Measurements from ENCODE around the gene PRKCZ. TPM values are rescaled to one million over a fixed set of nuclear protein-coding genes. Genes with fewer than 3 reads are reported as not detected.

The PRKCZ gene
- total and polyA plus RNA-seq, 11 donors: 12.5 to 20.7 (median 16.5) TPM

GRCh38 chr1:2130156-2130555 is 79.9 kb downstream of the PRKCZ start:
- no peaks in the 10 kb centered on the region for H3K27me3 ChIP-seq

GRCh38 chr1:2130871-2131289 is 80.7 kb downstream of the PRKCZ start:
- no peaks in the 10 kb centered on the region for H3K36me3 ChIP-seq
- peak in 3 of 5 donors; percentile 14 to 58 (median 23) for DNase-seq
- peaks cover 2 to 45% (median 26%) of the 10 kb centered on the region in 12 donors for H3K4me1 ChIP-seq
- intact Hi-C loops (cut with DNase I): loop anchor here in 4 of 10 donors (5.0 kb wide), 3 partner anchors 41 to 261 kb away; partner anchors contain the start of genes MORN1 (in 1 of the 4) and RER1 (in 1 of the 4)
- no peaks in the 10 kb centered on the region for H3K9me3 ChIP-seq
- 92 to 94% (median 94%) methylated on average over 14 to 15 of the region's 15 CpGs for WGBS, 4 donors
- no peak overlapping the region for H3K27ac ChIP-seq
- no peak overlapping the region for H3K4me3 ChIP-seq
- no peak for ATAC-seq
- TF ChIP-seq CTCF (IDR thresholded peaks at IDR 0.05): no peak
- no peak for TF ChIP-seq POLR2A (IDR thresholded peaks at IDR 0.05)
- no peaks in the 10 kb centered on the region for H3K27me3 ChIP-seq

More at GRCh38 chr1:2130156-2130555, 79.9 kb downstream of the PRKCZ start:
- Histone ChIP-seq H3K36me3 (no peaks in the 10 kb centered on the region), H3K4me1 (peaks cover 2 to 39% (median 21%) of the 10 kb centered on the region in 12 donors), H3K9me3 (no peaks in the 10 kb centered on the region), H3K27ac (no peak overlapping the region), H3K4me3 (no peak overlapping the region)
- ATAC-seq: no peak
- TF ChIP-seq POLR2A (IDR thresholded peaks at IDR 0.05) (no peak), CTCF (IDR thresholded peaks at IDR 0.05) (no peak)
- DNase-seq: peak in 1 of 5 donors; percentile 33
- intact Hi-C loops (cut with DNase I): loop anchor here in 4 of 10 donors (5.0 kb wide), 3 partner anchors 42 to 262 kb away; partner anchors contain the start of genes MORN1 (in 1 of the 4) and RER1 (in 1 of the 4)
- WGBS, 4 donors: 95 to 96% (median 95%) methylated on average over 6 to 10 of the region's 10 CpGs

GRCh38 chr1:2132222-2133038 is 82.2 kb downstream of the PRKCZ start:
- 24 to 29% (median 27%) methylated on average over 24 to 40 of the region's 40 CpGs for WGBS, 4 donors
- H3K27ac ChIP-seq: peak overlapping the region; percentile 63 to 97 (median 92)
- peak; percentile 46 to 66 (median 63) for DNase-seq
- H3K4me1 ChIP-seq: peaks cover 2 to 45% (median 28%) of the 10 kb centered on the region in 12 donors
- no peaks in the 10 kb centered on the region for H3K36me3 ChIP-seq
- peak overlapping the region in 11 of 12 donors; percentile 25 to 60 (median 54) for H3K4me3 ChIP-seq
- ATAC-seq: peak in 2 of 4 donors; percentile 30 to 37
- intact Hi-C loops (cut with DNase I): loop anchor here in 6 of 10 donors (1.0 to 5.0 kb wide), 6 partner anchors 40 to 260 kb away; partner anchors contain the start of genes MORN1 (in 1 of the 6) and RER1 (in 1 of the 6)
- TF ChIP-seq CTCF (IDR thresholded peaks at IDR 0.05) (peak; percentile 20 to 73 (median 54)), POLR2A (IDR thresholded peaks at IDR 0.05) (no peak)
- H3K9me3 ChIP-seq: no peaks in the 10 kb centered on the region
- H3K27me3 ChIP-seq: no peaks in the 10 kb centered on the region

All from heart left ventricle (tissue), 16 donors.